GM18502 (cell line): ENCODE data around the gene REST.

Source experiments
- ATAC-seq: cut with Tn5 transposase; IDR thresholded peaks from one replicate; pipeline ENCODE4 v1.9.1; 2021; ENCODE audit warnings: mild to moderate bottlenecking; ENCODE audit not compliant: unreplicated experiment, poor library complexity

REST gene

GRCh38 chr4:56976837-56977320 lies 69.2 kb downstream of the REST start:
- ATAC-seq: peak; percentile 31

GRCh38 chr4:56977321-56978012 lies 69.8 kb downstream of the REST start, which contains the start of gene NOA1:
TSS of gene NOA1 (minus strand) at chr4:56977606. CDS start at chr4:56977585, 21 bp downstream.
- ATAC-seq: peak; percentile 87

GRCh38 chr4:56978750-56979303 lies 71.1 kb downstream of the REST start, which contains the start of gene POLR2B:
TSS of gene POLR2B (plus strand) at chr4:56978896. CDS start at chr4:56978986, 90 bp downstream.
- peak; percentile 54 for ATAC-seq

GRCh38 chr4:56979421-56980072 lies 71.8 kb downstream of the REST start:
- ATAC-seq: no peak

- no peak for ATAC-seq
Measured at GRCh38 chr4:56981795-56982201, 74.1 kb downstream of the REST start.

- ATAC-seq: no peak
Measured at GRCh38 chr4:56986192-56986591, 78.5 kb downstream of the REST start.

- ATAC-seq: no peak
Measured at GRCh38 chr4:56986952-56987351, 79.3 kb downstream of the REST start.

- ATAC-seq: no peak
Measured at GRCh38 chr4:56990109-56990905, 82.6 kb downstream of the REST start.

GRCh38 chr4:56995525-56995924 lies 87.8 kb downstream of the REST start:
- ATAC-seq: no peak

GRCh38 chr4:56999751-57000150 lies 92.1 kb downstream of the REST start:
- ATAC-seq: no peak

GRCh38 chr4:57013543-57014120 lies 105.9 kb downstream of the REST start:
- no peak for ATAC-seq
